Peyer's patch (tissue), 4 donors: ENCODE results near the gene TMEM192.
"Not testable (repeated sequence)": the region's sequence is repeated elsewhere in the genome, so short reads cannot be mapped to it uniquely, and the experiment has no call there.

Experiments
- CTCF ChIP-seq, 6 experiments: fragments of 450-650 bp in 4 of 6; fragments of 200-600 bp in 2 of 6; sonication (generic) in 1 of 6; IDR thresholded peaks; one replicate each; pipeline ENCODE4 v1.5.1; 2017 to 2019; ENCODE audit warnings: antibody characterized with exemption in 6 of 6, mild to moderate bottlenecking in 3 of 6, moderate library complexity in 1 of 6
- POLR2A ChIP-seq, 2 donors: fragments of 450-650 bp; IDR thresholded peaks; one replicate each; pipeline ENCODE4 v1.5.1; 2017; ENCODE audit warnings: antibody characterized with exemption in 2 of 2, mild to moderate bottlenecking in 2 of 2, moderate library complexity in 2 of 2

- TF ChIP-seq CTCF, POLR2A (IDR thresholded peaks at IDR 0.05): not testable (repeated sequence)
Measured at GRCh38 chr4:165084787-165085186, 27.9 kb downstream of the TMEM192 start.
